Left ventricle myocardium inferior (tissue), 1 donor: ENCODE results near the gene NUDT4. TPM values are rescaled to one million over a fixed set of nuclear protein-coding genes. Genes with fewer than 3 reads are reported as not detected.
"Not testable (repeated sequence)": the region's sequence is repeated elsewhere in the genome, so short reads cannot be mapped to it uniquely, and the experiment has no call there.

Experiments used
- DNase-seq: peaks from one replicate; pipeline ENCODE4 v3.0.0-alpha.2; 2020
- H3K27ac ChIP-seq: fragments of 200-600 bp; replicated peaks from 2 replicates; pipeline ENCODE4 v1.8.0; 2021
- H3K27me3 ChIP-seq: fragments of 200-600 bp; 2 replicates; pipeline ENCODE4 v1.8.0; 2021; ENCODE audit warnings: low read depth
- H3K36me3 ChIP-seq: fragments of 200-600 bp; 2 replicates; pipeline ENCODE4 v1.8.0; 2021
- H3K4me1 ChIP-seq: fragments of 200-600 bp; 2 replicates; pipeline ENCODE4 v1.8.0; 2021
- H3K4me3 ChIP-seq: fragments of 200-600 bp; 2 replicates; pipeline ENCODE4 v1.8.0; 2021; ENCODE audit warnings: mild to moderate bottlenecking, moderate library complexity
- H3K9me3 ChIP-seq: fragments of 200-600 bp; replicated peaks from 2 replicates; pipeline ENCODE4 v1.8.0; 2021
- intact Hi-C: fragments of 100-400 bp; cut with micrococcal nuclease; formaldehyde crosslinking; loops from one replicate; pipeline ENCODE4 v1.11.0; 2022
- total RNA-seq: library from RNA; stranded (reverse); fragmentation: NEBNext Ultra II Directional; extraction: Animal tissue kit (Norgen Biotek cat#: 25700); gene quantifications from one replicate; pipeline ENCODE4 v1.2.1, GENCODE V29; 2021
- TF ChIP-seq, protein P1 (sequence below): fragments of 200-600 bp; IDR thresholded peaks from 2 replicates; pipeline ENCODE4 v1.8.0; 2021; ENCODE audit warnings: antibody characterized with exemption, mild to moderate bottlenecking, borderline replicate concordance
- donor health status: DM: no; HTN: yes; CAD: no; lungs with severe emphysema.

NUDT4 gene
- total RNA-seq, 1 donor from 2014 or later = 283 TPM

GRCh38 chr12:93369505-93369904 is 8.2 kb upstream of the NUDT4 start:
- H3K4me3 ChIP-seq = no peak overlapping the region
- no peaks in the 10 kb centered on the region for H3K27me3 ChIP-seq
- DNase-seq = no peak
- TF ChIP-seq, protein P1, sequence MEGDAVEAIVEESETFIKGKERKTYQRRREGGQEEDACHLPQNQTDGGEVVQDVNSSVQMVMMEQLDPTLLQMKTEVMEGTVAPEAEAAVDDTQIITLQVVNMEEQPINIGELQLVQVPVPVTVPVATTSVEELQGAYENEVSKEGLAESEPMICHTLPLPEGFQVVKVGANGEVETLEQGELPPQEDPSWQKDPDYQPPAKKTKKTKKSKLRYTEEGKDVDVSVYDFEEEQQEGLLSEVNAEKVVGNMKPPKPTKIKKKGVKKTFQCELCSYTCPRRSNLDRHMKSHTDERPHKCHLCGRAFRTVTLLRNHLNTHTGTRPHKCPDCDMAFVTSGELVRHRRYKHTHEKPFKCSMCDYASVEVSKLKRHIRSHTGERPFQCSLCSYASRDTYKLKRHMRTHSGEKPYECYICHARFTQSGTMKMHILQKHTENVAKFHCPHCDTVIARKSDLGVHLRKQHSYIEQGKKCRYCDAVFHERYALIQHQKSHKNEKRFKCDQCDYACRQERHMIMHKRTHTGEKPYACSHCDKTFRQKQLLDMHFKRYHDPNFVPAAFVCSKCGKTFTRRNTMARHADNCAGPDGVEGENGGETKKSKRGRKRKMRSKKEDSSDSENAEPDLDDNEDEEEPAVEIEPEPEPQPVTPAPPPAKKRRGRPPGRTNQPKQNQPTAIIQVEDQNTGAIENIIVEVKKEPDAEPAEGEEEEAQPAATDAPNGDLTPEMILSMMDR = no peak
- H3K36me3 ChIP-seq = no peaks in the 10 kb centered on the region
- peaks cover 32% of the 10 kb centered on the region for H3K4me1 ChIP-seq
- H3K27ac ChIP-seq = no peak overlapping the region
- no peaks in the 10 kb centered on the region for H3K9me3 ChIP-seq
- intact Hi-C loops = no loop called here

- H3K4me1 ChIP-seq = peaks cover 35% of the 10 kb centered on the region
- intact Hi-C loops = no loop called here
- DNase-seq = no peak
- no peaks in the 10 kb centered on the region for H3K9me3 ChIP-seq
- no peak overlapping the region for H3K4me3 ChIP-seq
- no peaks in the 10 kb centered on the region for H3K36me3 ChIP-seq
- H3K27ac ChIP-seq = no peak overlapping the region
- no peaks in the 10 kb centered on the region for H3K27me3 ChIP-seq
- TF ChIP-seq, protein P1 = no peak
Measured at GRCh38 chr12:93370947-93371346, 6.8 kb upstream of the NUDT4 start.

- Histone ChIP-seq H3K27me3 (no peaks in the 10 kb centered on the region), H3K27ac (peak overlapping the region; percentile 93), H3K36me3 (no peaks in the 10 kb centered on the region), H3K4me1 (peaks cover 50% of the 10 kb centered on the region), H3K4me3 (peak overlapping the region; percentile 84), H3K9me3 (no peaks in the 10 kb centered on the region)
- TF ChIP-seq, protein P1 = no peak
- intact Hi-C loops = no loop called here
- no peak for DNase-seq
Measured at GRCh38 chr12:93373961-93374656, 3.6 kb upstream of the NUDT4 start.

DNA sequence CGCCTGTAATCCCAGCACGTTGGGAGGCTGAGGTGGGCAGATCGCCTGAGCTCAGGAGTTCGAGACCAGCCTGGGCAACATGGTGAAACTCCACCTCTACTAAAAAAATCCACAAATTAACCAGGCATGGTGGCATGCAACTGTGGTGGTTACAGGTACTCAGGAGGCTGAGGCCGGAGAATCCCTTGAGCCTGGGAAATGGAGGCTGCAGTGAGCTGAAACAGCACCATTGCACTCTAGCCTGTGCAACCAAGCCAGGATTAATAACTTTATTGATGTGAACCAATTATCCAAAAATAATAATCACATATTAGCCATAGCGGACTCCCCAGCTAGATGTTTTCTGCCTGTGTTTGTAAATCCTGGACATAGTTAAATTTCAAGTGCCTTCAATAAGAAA is 1.8 kb upstream of the NUDT4 start:
- intact Hi-C loops = no loop called here
- no peak for DNase-seq

DNA sequence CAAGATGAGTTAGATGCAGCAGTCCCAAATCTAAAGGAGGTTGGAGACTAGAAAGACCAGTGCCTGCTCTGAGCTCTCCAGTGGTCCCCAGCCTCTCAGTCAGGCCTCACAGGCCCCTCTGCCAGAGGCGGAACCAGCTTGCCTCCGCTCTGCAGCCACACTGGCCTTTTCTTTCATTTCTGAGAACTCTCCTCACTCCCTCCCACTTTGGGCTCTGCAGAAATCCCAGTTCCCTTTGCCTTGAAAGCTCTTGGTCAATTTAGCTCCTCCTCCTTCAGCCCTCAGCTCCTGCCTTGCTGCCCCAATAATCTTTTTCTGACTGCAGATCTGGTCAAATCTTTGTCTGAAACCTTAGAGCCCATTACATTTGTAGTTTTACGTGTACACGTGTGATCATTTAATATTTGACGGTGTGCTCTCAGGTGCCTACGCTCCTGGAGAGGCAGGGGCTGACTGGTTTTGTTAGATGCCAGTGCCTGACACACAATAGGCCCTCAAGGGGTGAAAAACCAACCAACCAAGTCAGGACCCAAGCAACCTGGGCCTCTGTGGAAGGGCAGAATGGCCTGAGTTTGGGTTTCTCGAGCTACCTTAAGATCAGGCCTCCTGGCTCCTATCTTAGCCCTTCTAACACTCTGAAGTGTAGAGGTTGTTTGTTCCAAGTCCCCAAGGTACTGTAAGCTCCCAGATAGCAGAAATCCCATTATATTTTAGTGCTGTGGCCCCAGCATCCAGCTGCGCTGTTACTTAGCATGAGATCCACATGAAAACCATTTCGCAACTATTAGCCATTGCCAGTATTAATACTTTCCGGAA is 1.1 kb upstream of the NUDT4 start:
- intact Hi-C loops = no loop called here
- H3K27ac ChIP-seq = peak overlapping the region; percentile 93
- no peaks in the 10 kb centered on the region for H3K27me3 ChIP-seq
- H3K4me1 ChIP-seq = peaks cover 75% of the 10 kb centered on the region
- peak overlapping the region; percentile 84 for H3K4me3 ChIP-seq
- H3K36me3 ChIP-seq = no peaks in the 10 kb centered on the region
- H3K9me3 ChIP-seq = no peaks in the 10 kb centered on the region
- TF ChIP-seq, protein P1 = no peak
- peak; percentile 32 for DNase-seq

More for the DNA sequence above, 1.8 kb upstream of the NUDT4 start:
- no peaks in the 10 kb centered on the region for H3K27me3 ChIP-seq
- no peaks in the 10 kb centered on the region for H3K9me3 ChIP-seq
- TF ChIP-seq, protein P1 = no peak
- H3K4me3 ChIP-seq = peak overlapping the region; percentile 84
- H3K4me1 ChIP-seq = peaks cover 67% of the 10 kb centered on the region
- H3K36me3 ChIP-seq = no peaks in the 10 kb centered on the region
- peak overlapping the region; percentile 93 for H3K27ac ChIP-seq

GRCh38 chr12:93378196-93378997 is 672 bp downstream of the NUDT4 start:
- H3K27me3 ChIP-seq, intact Hi-C loops, H3K9me3 ChIP-seq, H3K36me3 ChIP-seq: not testable (repeated sequence)
- H3K4me1 ChIP-seq = peaks cover 84% of the 10 kb centered on the region
- peak overlapping the region; percentile 84 for H3K4me3 ChIP-seq
- H3K27ac ChIP-seq = peak overlapping the region; percentile 93
- peak; percentile 31 for DNase-seq
